ENCODE data around the gene C6orf47. TPM values are rescaled to one million over a fixed set of nuclear protein-coding genes. Genes with fewer than 3 reads are reported as not detected.

C6orf47 gene
- total and polyA plus RNA-seq, 2 of the 13 experiments (the other 11 are each of a cell fraction or from before 2014, with no cell fraction given) = 1.7 to 18.1 TPM

- Histone ChIP-seq H3K27me3 (ENCODE audit: control insufficient read depth in 1 of 2, insufficient read depth in 2 of 2, low read length in 2 of 2) (no peaks in the 10 kb centered on the region; a peak in 1 of 5 replicates), H3K9ac (ENCODE audit: insufficient read depth, low read depth, low read length) (peak overlapping the region; percentile 97; the same call in 1 of the 2 replicates), H3K36me3 (replicated peaks in 1 of 2; ENCODE audit: control insufficient read depth in 1 of 2, insufficient read depth in 2 of 2, low read length in 2 of 2) (peaks cover 41 to 52% of the 10 kb centered on the region in 2 experiments), H3K9me3 (ENCODE audit: low read length) (no peaks in the 10 kb centered on the region), H2AFZ (ENCODE audit: low read length) (no peak overlapping the region), H3K79me2 (ENCODE audit: insufficient read depth, low read length) (peaks cover 37% of the 10 kb centered on the region), H3K4me1 (ENCODE audit: insufficient read depth, low read length) (peaks cover 21% of the 10 kb centered on the region), H3K4me2 (ENCODE audit: low read depth, low read length) (peak overlapping the region; percentile 98), H4K20me1 (ENCODE audit: insufficient read depth, low read length) (peaks cover 11% of the 10 kb centered on the region; the same call in 1 of the 2 replicates), H3K4me3 (replicated peaks in 1 of 3; ENCODE audit: insufficient read depth in 1 of 3, low read depth in 2 of 3, low read length in 3 of 3) (peak overlapping the region in 1 of 3 experiments; percentile 100; a peak in 1 of 6 replicates), H3K27ac (ENCODE audit: extremely low read length, insufficient read depth, low read length) (no peak overlapping the region)
- in situ Hi-C loops (cut with HindIII; ENCODE audit: extremely low pct_ligation_motif_present, low pct_unique_long_range_greater_than_20kb) = no loop called here
- BruUV-seq (replicated peaks) = no TSS peak
- no peak for ATAC-seq
- FAIRE-seq = no peak
- 92% methylated on average over 10 of the region's 10 CpGs for WGBS (ENCODE audit: low lambda C conversion rate)
- ChIA-PET POLR2A (interaction anchor here (0.5 to 4.8 kb wide), 6 partner anchors 22 to 81 kb away, joined by 3 to 78 read pairs (median 22); partner anchors contain the start of genes APOM, BAG6, DDX39B and GPANK1), CTCF (ENCODE audit: low intra/inter-chr PET ratio, low total read pairs) (no interaction called here)
- no peak for DNase-seq (ENCODE audit: low spot score)
- intact Hi-C loops (cut with micrococcal nuclease; ENCODE audit: unreplicated experiment) = loop anchor here (5.0 kb wide), 1 partner anchor 45 kb away; the partner anchor contains the start of genes CSNK2B and LY6G5B
- TF ChIP-seq MIER2 (CRISPR knock-in tag; IDR thresholded peaks at IDR 0.05) = no peak
- TF ChIP-seq MXD1 (CRISPR knock-in tag; IDR thresholded peaks at IDR 0.05) = 0 out of 2 replicates have a peak, but pooled peaks have one; percentile 10
- no peak for TF ChIP-seq ZNF879 (CRISPR knock-in tag; IDR thresholded peaks at IDR 0.05)
- no peak for TF ChIP-seq ZNF644 (CRISPR knock-in tag; IDR thresholded peaks at IDR 0.05; ENCODE audit: low read depth)
- TF ChIP-seq ZBTB10 (CRISPR knock-in tag; IDR thresholded peaks at IDR 0.05; ENCODE audit: borderline replicate concordance) = no peak
- no peak for TF ChIP-seq ZNF331 (CRISPR knock-in tag; IDR thresholded peaks at IDR 0.05)
- no peak for TF ChIP-seq XBP1 (CRISPR knock-in tag; IDR thresholded peaks at IDR 0.05)
- TF ChIP-seq POLR2G (IDR thresholded peaks at IDR 0.05; ENCODE audit: low read depth, low read length) = peak; percentile 27; the same call in 1 of the 2 replicates
- no peak for TF ChIP-seq ZNF18 (CRISPR knock-in tag; IDR thresholded peaks at IDR 0.05; ENCODE audit: insufficient replicate concordance)
- TF ChIP-seq SOX6 (IDR thresholded peaks at IDR 0.05) = no peak
- TF ChIP-seq SOX6 (CRISPR knock-in tag; IDR thresholded peaks at IDR 0.05) = no peak
- no peak for TF ChIP-seq PAX8 (CRISPR knock-in tag; IDR thresholded peaks at IDR 0.05; ENCODE audit: borderline replicate concordance)
- no peak for TF ChIP-seq CEBPB (IDR thresholded peaks at IDR 0.05; ENCODE audit: borderline replicate concordance, low read depth, low read length)
- TF ChIP-seq ZNF20 (CRISPR knock-in tag; IDR thresholded peaks at IDR 0.05) = no peak
- TF ChIP-seq NFKBIZ (CRISPR knock-in tag; IDR thresholded peaks at IDR 0.05) = no peak
- TF ChIP-seq HIC2 (CRISPR knock-in tag; IDR thresholded peaks at IDR 0.05; ENCODE audit: low read depth) = no peak
- TF ChIP-seq ZNF691 (CRISPR knock-in tag; IDR thresholded peaks at IDR 0.05; ENCODE audit: borderline replicate concordance, low read depth) = no peak
- 0 out of 2 replicates have a peak, but pooled peaks have one; percentile 53 for TF ChIP-seq SMYD3 (CRISPR knock-in tag; IDR thresholded peaks at IDR 0.05)
These were observed 37.9 kb downstream of the C6orf47 start for GRCh38 chr6:31622684-31623091.

Measured in HepG2 (cell line).